K562 (cell line): Measurements from ENCODE around the gene AP3B1. TPM values are rescaled to one million over a fixed set of nuclear protein-coding genes. Genes with fewer than 3 reads are reported as not detected.
A peak's percentile ranks its signal among the peaks of the same experiment; 100 is the strongest.

Source experiments
- ATF7 ChIP-seq: fragments of 450-650 bp; IDR thresholded peaks from 2 replicates; pipeline ENCODE4 v1.7.1; 2014; ENCODE audit warnings: mild to moderate bottlenecking, moderate library complexity
- DNMT1 ChIP-seq: fragments of 450-650 bp; IDR thresholded peaks from 2 replicates; pipeline ENCODE4 v1.6.1; 2016; ENCODE audit warnings: antibody characterized with exemption, mild to moderate bottlenecking
- HDAC1 ChIP-seq, 2 experiments: fragments of 450-650 bp; IDR thresholded peaks; 2 replicates each; pipeline ENCODE4 v1.6.1; 2016 to 2017; ENCODE audit warnings: inconsistent platforms in 1 of 2, mild to moderate bottlenecking in 1 of 2, moderate library complexity in 1 of 2
- MBD2 ChIP-seq: sonication (generic); IDR thresholded peaks from 2 replicates; pipeline ENCODE4 v1.6.1; 2016; ENCODE audit warnings: low read depth, borderline replicate concordance
- NCOR1 ChIP-seq: fragments of 450-650 bp; IDR thresholded peaks from 2 replicates; pipeline ENCODE4 v1.6.1; 2016; ENCODE audit warnings: mild to moderate bottlenecking, moderate library complexity
- NR0B1 ChIP-seq: fragments of 450-650 bp; IDR thresholded peaks from one replicate; pipeline ENCODE4 v1.6.1; 2018; ENCODE audit warnings: mild to moderate bottlenecking, moderate library complexity; ENCODE audit not compliant: partially characterized antibody
- NR2C2 ChIP-seq, 2 experiments: fragments of 200-800 bp in 1 of 2; sonication (Bioruptor generic) in 1 of 2; sonication (generic) in 1 of 2; formaldehyde crosslinking in 1 of 2; IDR thresholded peaks; 2 replicates each; pipeline versions ENCODE4 v1.6.1 to v1.8.0; 2016 to 2022; ENCODE audit warnings: mild to moderate bottlenecking in 1 of 2, missing compliant biosample characterization in 1 of 2, missing genetic modification characterization in 1 of 2, missing genetic modification reagents in 1 of 2
- POLR2G ChIP-seq: fragments of 200-400 bp; formaldehyde crosslinking; IDR thresholded peaks from 2 replicates; pipeline ENCODE4 v1.6.1; 2017; ENCODE audit warnings: low read depth, mild to moderate bottlenecking, antibody characterized with exemption, low read length, moderate library complexity
- PRDM10 ChIP-seq: fragments of 450-650 bp; IDR thresholded peaks from 2 replicates; pipeline ENCODE4 v1.6.1; 2018; ENCODE audit not compliant: partially characterized antibody
- RHOXF2B ChIP-seq: fragments of 250-450 bp; sonication (Bioruptor Pico); conservative IDR thresholded peaks from 2 replicates; pipeline ENCODE4 v1.5.1; 2021
- SUPT5H ChIP-seq: fragments of 450-650 bp; IDR thresholded peaks from 2 replicates; pipeline ENCODE4 v1.6.1; 2016
- ZBTB33 ChIP-seq: sonication (generic); formaldehyde crosslinking; IDR thresholded peaks from 2 replicates; pipeline ENCODE4 v1.8.1; 2023; ENCODE audit warnings: mild to moderate bottlenecking, missing genetic modification reagents
- ZBTB7A ChIP-seq: IDR thresholded peaks from 2 replicates; pipeline ENCODE4 v1.6.1; 2011; ENCODE audit warnings: low read depth, mild to moderate bottlenecking, low read length, moderate library complexity, borderline replicate concordance; ENCODE audit not compliant: control insufficient read depth
- ZNF197 ChIP-seq: fragments of 200-800 bp; sonication (Bioruptor generic); IDR thresholded peaks from 2 replicates; pipeline ENCODE4 v1.6.1; 2016; ENCODE audit warnings: low read depth, missing genetic modification characterization, missing compliant biosample characterization
- ZNF24 ChIP-seq: fragments of 450-650 bp; IDR thresholded peaks from 2 replicates; pipeline ENCODE4 v1.6.1; 2016
- ZNF639 ChIP-seq, 2 experiments: fragments of 200-800 bp in 1 of 2; sonication (Bioruptor generic) in 1 of 2; sonication (generic) in 1 of 2; formaldehyde crosslinking in 1 of 2; IDR thresholded peaks in 1 of 2; conservative IDR thresholded peaks in 1 of 2; 2 replicates each; pipeline versions ENCODE4 v1.5.0 to v1.6.1; 2016 to 2020; ENCODE audit warnings: missing compliant biosample characterization in 1 of 2, missing genetic modification characterization in 1 of 2, missing genetic modification reagents in 1 of 2
- polyA plus RNA-seq, 8 experiments: library from polyadenylated mRNA; depleted of rRNA in 4 of 8; stranded (reverse) in 5 of 8; unstranded in 3 of 8; fragments of >200 nt; fragmentation: Nextera tagmentation in 2 of 8; fragmentation: Illumina TruSeq in 1 of 8; extraction: Ambion mirVana in 2 of 8; extraction: Trizol in 1 of 8; gene quantifications; 2 replicates each; pipeline versions ENCODE4 v1.2.1 to v1.2.3, GENCODE V29; 2011 to 2014; ENCODE audit warnings: inconsistent platforms in 1 of 8, missing spikeins in 1 of 8
- total RNA-seq, 7 experiments: library from RNA; depleted of rRNA in 6 of 7; stranded (reverse); fragments of >200 nt in 6 of 7; fragmentation: Illumina TruSeq in 2 of 7; extraction: Trizol in 2 of 7; gene quantifications; 2 replicates each; pipeline versions ENCODE4 v1.2.1 to v1.2.3, GENCODE V29; 2011 to 2021; ENCODE audit warnings: low replicate concordance in 1 of 7

Gene AP3B1
- total and polyA plus RNA-seq, 9 of the 15 experiments (the other 6 are each of a cell fraction or from before 2014, with no cell fraction given): 21.1 to 61.8 (median 42.2) TPM

- peak; percentile 32 for TF ChIP-seq ZNF24
- TF ChIP-seq ATF7: peak; percentile 78; the same call in 1 of the 2 replicates
- TF ChIP-seq NR2C2 (CRISPR knock-in tag; IDR thresholded peaks at IDR 0.05): 0 out of 2 replicates have a peak, but pooled peaks have one; percentile 45
- TF ChIP-seq NR2C2 (tag; IDR thresholded peaks at IDR 0.05): peak; percentile 77
- TF ChIP-seq MBD2: peak; percentile 65
- TF ChIP-seq DNMT1: no peak
- TF ChIP-seq ZBTB33 (CRISPR knock-in tag): 0 out of 2 replicates have a peak, but pooled peaks have one; percentile 40
- peak; percentile 22 for TF ChIP-seq PRDM10
- TF ChIP-seq ZNF197 (CRISPR knock-in tag): no peak; the same call in none of the 2 replicates
- no peak for TF ChIP-seq NR0B1
- peak in 1 of 2 experiments; percentile 70; a peak in 1 of 4 replicates for TF ChIP-seq ZNF639 (CRISPR knock-in tag; conservative IDR thresholded peaks at IDR 0.05 in 1 of 2, IDR thresholded peaks at IDR 0.05 in 1 of 2)
- peak; percentile 90 for TF ChIP-seq ZBTB7A
- TF ChIP-seq SUPT5H: peak; percentile 91
- peak in 1 of 2 experiments; percentile 69; a peak in 1 of 4 replicates for TF ChIP-seq HDAC1 (IDR thresholded peaks at IDR 0.05)
- no peak for TF ChIP-seq NCOR1
- peak; percentile 93 for TF ChIP-seq POLR2G
- no peak for TF ChIP-seq RHOXF2B (CRISPR knock-in tag)
Observed at GRCh38 chr5:78294248-78295034, at the start of gene AP3B1 (continued).
